ENCODE results near the gene ADGRL3. TPM values are rescaled to one million over a fixed set of nuclear protein-coding genes. Genes with fewer than 3 reads are reported as not detected.

ADGRL3 gene
- total and polyA plus RNA-seq, 3 donors from 2014 or later = 11.6 to 21.6 (median 12.8) TPM

DNA sequence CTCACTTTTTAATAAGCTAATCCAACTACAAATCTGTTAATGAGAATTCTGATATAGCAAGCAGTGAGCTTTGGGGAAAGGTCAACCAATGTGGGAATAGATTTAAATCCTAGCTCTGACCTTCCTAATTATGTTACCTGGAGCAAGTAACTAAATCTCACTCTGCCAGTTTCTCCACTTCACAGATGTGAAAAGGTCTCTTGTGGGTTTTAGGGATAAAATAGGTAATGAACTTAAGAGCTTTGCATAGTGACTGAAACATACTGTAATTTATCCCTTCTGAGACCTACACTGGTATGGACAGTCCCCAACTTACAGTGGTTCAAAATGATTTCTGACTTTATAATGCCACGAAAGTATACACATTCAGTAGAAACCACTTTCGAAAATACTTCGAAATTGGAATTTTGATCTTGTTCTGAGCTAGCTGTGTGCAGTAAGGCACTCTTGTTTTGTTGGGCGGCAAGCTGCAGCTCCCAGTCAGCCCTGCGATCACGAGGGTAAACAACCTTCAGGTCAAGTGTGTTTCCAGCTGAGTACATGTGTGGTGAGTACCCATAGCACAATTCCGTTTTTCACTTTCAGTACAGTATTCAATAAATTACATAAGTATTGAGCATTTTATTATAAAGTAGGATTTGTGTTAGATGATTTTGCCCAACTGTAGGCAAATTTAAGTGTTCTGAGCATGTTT is 93.7 kb downstream of the ADGRL3 start:
- Histone ChIP-seq H3K27ac (no peak overlapping the region), H3K36me3 (ENCODE audit: low read depth, missing control alignments) (no peaks in the 10 kb centered on the region), H3K4me3 (no peak overlapping the region), H3K9me3 (no peaks in the 10 kb centered on the region), H3K27me3 (no peaks in the 10 kb centered on the region), H3K4me1 (no peaks in the 10 kb centered on the region)
- 81 to 87% methylated on average over 7 of the region's 7 CpGs for WGBS, 2 donors
- no peak for DNase-seq
- intact Hi-C loops (cut with DNase I; ENCODE audit: low total_unique reads) = no loop called here
- TF ChIP-seq, protein P1, sequence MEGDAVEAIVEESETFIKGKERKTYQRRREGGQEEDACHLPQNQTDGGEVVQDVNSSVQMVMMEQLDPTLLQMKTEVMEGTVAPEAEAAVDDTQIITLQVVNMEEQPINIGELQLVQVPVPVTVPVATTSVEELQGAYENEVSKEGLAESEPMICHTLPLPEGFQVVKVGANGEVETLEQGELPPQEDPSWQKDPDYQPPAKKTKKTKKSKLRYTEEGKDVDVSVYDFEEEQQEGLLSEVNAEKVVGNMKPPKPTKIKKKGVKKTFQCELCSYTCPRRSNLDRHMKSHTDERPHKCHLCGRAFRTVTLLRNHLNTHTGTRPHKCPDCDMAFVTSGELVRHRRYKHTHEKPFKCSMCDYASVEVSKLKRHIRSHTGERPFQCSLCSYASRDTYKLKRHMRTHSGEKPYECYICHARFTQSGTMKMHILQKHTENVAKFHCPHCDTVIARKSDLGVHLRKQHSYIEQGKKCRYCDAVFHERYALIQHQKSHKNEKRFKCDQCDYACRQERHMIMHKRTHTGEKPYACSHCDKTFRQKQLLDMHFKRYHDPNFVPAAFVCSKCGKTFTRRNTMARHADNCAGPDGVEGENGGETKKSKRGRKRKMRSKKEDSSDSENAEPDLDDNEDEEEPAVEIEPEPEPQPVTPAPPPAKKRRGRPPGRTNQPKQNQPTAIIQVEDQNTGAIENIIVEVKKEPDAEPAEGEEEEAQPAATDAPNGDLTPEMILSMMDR (IDR thresholded peaks at IDR 0.05) = no peak
- no peak for TF ChIP-seq POLR2A (IDR thresholded peaks at IDR 0.05)

DNA sequence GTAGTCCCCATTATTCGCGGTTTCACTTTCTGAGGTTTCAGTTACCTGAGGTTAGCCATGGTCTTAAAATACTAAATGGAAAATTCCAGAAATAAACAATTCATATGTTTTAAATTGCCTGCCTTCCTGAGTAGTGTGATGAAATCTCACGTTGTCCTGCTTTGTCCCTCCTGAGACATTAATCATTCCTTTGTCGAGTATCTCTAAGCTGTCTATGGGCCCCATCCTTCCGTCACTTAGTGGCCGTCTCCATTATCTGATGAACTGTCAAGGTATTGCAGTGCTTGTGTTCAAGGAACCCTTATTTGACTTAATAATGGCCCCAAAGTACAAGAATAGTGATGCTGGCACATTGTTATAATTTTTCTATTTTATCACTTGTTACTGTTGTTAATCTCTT is 94.8 kb downstream of the ADGRL3 start:
- DNase-seq = no peak
- Histone ChIP-seq H3K4me3 (no peak overlapping the region), H3K36me3 (ENCODE audit: low read depth, missing control alignments) (no peaks in the 10 kb centered on the region), H3K9me3 (no peaks in the 10 kb centered on the region), H3K27ac (no peak overlapping the region), H3K27me3 (no peaks in the 10 kb centered on the region), H3K4me1 (no peaks in the 10 kb centered on the region)
- intact Hi-C loops (cut with DNase I; ENCODE audit: low total_unique reads) = no loop called here
- 84 to 91% methylated on average over 6 of the region's 6 CpGs for WGBS, 2 donors
- TF ChIP-seq, protein P1 (IDR thresholded peaks at IDR 0.05) = no peak
- no peak for TF ChIP-seq POLR2A (IDR thresholded peaks at IDR 0.05)

GRCh38 chr4:61296144-61296543 is 96.0 kb downstream of the ADGRL3 start:
- intact Hi-C loops (cut with DNase I; ENCODE audit: low total_unique reads) = no loop called here
- no peaks in the 10 kb centered on the region for H3K27me3 ChIP-seq
- TF ChIP-seq, protein P1 (IDR thresholded peaks at IDR 0.05) = no peak
- TF ChIP-seq POLR2A (IDR thresholded peaks at IDR 0.05) = no peak
- no peaks in the 10 kb centered on the region for H3K4me1 ChIP-seq
- H3K9me3 ChIP-seq = no peaks in the 10 kb centered on the region
- H3K27ac ChIP-seq = no peak overlapping the region
- 66 to 93% methylated on average over 2 of the region's 2 CpGs for WGBS, 2 donors
- no peak overlapping the region for H3K4me3 ChIP-seq
- DNase-seq = no peak
- H3K36me3 ChIP-seq (ENCODE audit: low read depth, missing control alignments) = no peaks in the 10 kb centered on the region

GRCh38 chr4:61298178-61298740 is 98.1 kb downstream of the ADGRL3 start:
- 67 to 73% methylated on average over 4 of the region's 4 CpGs for WGBS, 2 donors
- no peak for DNase-seq
- H3K4me1 ChIP-seq = no peaks in the 10 kb centered on the region
- H3K36me3 ChIP-seq (ENCODE audit: low read depth, missing control alignments) = no peaks in the 10 kb centered on the region
- H3K27me3 ChIP-seq = no peaks in the 10 kb centered on the region
- H3K27ac ChIP-seq = no peak overlapping the region
- no peaks in the 10 kb centered on the region for H3K9me3 ChIP-seq
- TF ChIP-seq, protein P1 (IDR thresholded peaks at IDR 0.05) = no peak
- no peak for TF ChIP-seq POLR2A (IDR thresholded peaks at IDR 0.05)
- no peak overlapping the region for H3K4me3 ChIP-seq
- intact Hi-C loops (cut with DNase I; ENCODE audit: low total_unique reads) = no loop called here

DNA sequence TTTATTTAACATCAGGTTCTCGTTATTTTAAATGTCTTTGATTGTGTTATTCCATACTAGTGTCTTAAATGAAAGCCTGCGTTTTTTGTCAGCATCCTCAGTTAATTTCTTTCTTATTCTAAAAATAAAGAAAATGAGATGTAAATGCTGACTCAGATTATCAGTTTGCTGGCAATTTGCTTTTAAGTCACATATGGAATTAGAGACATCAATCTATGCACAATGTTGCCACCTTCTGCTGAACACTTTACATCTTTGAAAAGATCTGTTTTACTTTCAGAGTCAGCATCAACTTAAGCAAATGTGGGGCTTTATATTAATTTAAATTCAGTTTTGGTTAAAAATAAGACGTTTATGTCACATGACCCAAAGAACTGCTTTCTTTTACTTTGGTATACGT is 99.2 kb downstream of the ADGRL3 start:
- Histone ChIP-seq H3K9me3 (no peaks in the 10 kb centered on the region), H3K27ac (no peak overlapping the region), H3K27me3 (no peaks in the 10 kb centered on the region), H3K4me1 (no peaks in the 10 kb centered on the region), H3K36me3 (ENCODE audit: low read depth, missing control alignments) (no peaks in the 10 kb centered on the region), H3K4me3 (no peak overlapping the region)
- intact Hi-C loops (cut with DNase I; ENCODE audit: low total_unique reads) = no loop called here
- WGBS, 2 donors = 47 to 53% methylated on average over 4 of the region's 4 CpGs
- TF ChIP-seq, protein P1 (IDR thresholded peaks at IDR 0.05) = no peak
- no peak for TF ChIP-seq POLR2A (IDR thresholded peaks at IDR 0.05)
- DNase-seq = no peak
